PC-3 (cell line): ENCODE data around the gene TSC22D3. TPM values are rescaled to one million over a fixed set of nuclear protein-coding genes. Genes with fewer than 3 reads are reported as not detected.

Source experiments
- ATAC-seq: fragments of 200-7000 bp; cut with Tn5 transposase; 2 replicates; pipeline ENCODE4 v1.9.1; 2020; ENCODE audit warnings: mild to moderate bottlenecking, moderate library complexity
- BruUV-seq: library from RNA; stranded (reverse); fragments of 400-500 nt; replicated peaks from 2 replicates; lab custom pipeline; 2021; lab: Mats Ljungman, UMichigan
- CTCF ChIA-PET: fragments of 300-600 bp; sonication (Branson Sonifier 250); formaldehyde crosslinking; loops from one replicate; lab custom pipeline; 2022; ENCODE audit warnings: antibody characterized with exemption; lab: Charles Lee
- POLR2A ChIA-PET: fragments of 300-600 bp; sonication (Branson Sonifier 250); formaldehyde crosslinking; loops from one replicate; lab custom pipeline; 2022; ENCODE audit warnings: antibody characterized with exemption; ENCODE audit not compliant: unreplicated experiment; lab: Charles Lee
- DNase-seq: peaks from one replicate; pipeline ENCODE4 v3.0.0-alpha.2; 2015
- H2AFZ ChIP-seq: fragments of 300-600 bp; sonication (generic); 2 replicates; pipeline ENCODE4 v1.6.0; 2016; ENCODE audit warnings: antibody characterized with exemption, low read length
- H3F3A ChIP-seq: fragments of 300-600 bp; sonication (generic); one replicate; pipeline ENCODE4 v1.6.0; 2017; ENCODE audit warnings: antibody characterized with exemption, low read length, control low read depth, mild to moderate bottlenecking; ENCODE audit not compliant: unreplicated experiment
- H3K27ac ChIP-seq: fragments of 300-600 bp; sonication (generic); 2 replicates; pipeline ENCODE4 v1.5.1; 2016; ENCODE audit warnings: mild to moderate bottlenecking, low read length
- H3K27me3 ChIP-seq: fragments of 300-600 bp; sonication (generic); 2 replicates; pipeline ENCODE4 v1.6.1; 2016; ENCODE audit warnings: low read length, mixed read lengths
- H3K36me3 ChIP-seq: fragments of 300-600 bp; sonication (generic); 2 replicates; pipeline ENCODE4 v1.6.1; 2016; ENCODE audit warnings: low read depth, mixed run types, low read length, mixed read lengths
- H3K4me1 ChIP-seq: fragments of 300-600 bp; sonication (generic); 2 replicates; pipeline ENCODE4 v1.5.1; 2016; ENCODE audit warnings: low read length; ENCODE audit not compliant: insufficient read depth
- H3K4me2 ChIP-seq: fragments of 300-600 bp; sonication (generic); 2 replicates; pipeline ENCODE4 v1.6.0; 2016; ENCODE audit warnings: low read length
- H3K4me3 ChIP-seq: fragments of 300-600 bp; sonication (generic); 2 replicates; pipeline ENCODE4 v1.5.1; 2016; ENCODE audit warnings: mild to moderate bottlenecking, low read length, mixed read lengths
- H3K79me2 ChIP-seq: fragments of 300-600 bp; sonication (generic); 2 replicates; pipeline ENCODE4 v1.6.1; 2017; ENCODE audit warnings: low read length, mixed read lengths
- H3K9ac ChIP-seq: fragments of 300-600 bp; sonication (generic); 2 replicates; pipeline ENCODE4 v1.6.0; 2016; ENCODE audit warnings: mild to moderate bottlenecking, low read length
- H3K9me2 ChIP-seq: fragments of 300-600 bp; sonication (generic); replicated peaks from 2 replicates; pipeline ENCODE4 v1.6.1; 2016; ENCODE audit warnings: mixed run types, low read length, mixed read lengths
- H3K9me3 ChIP-seq: fragments of 300-600 bp; sonication (generic); 2 replicates; pipeline ENCODE4 v1.6.1; 2016; ENCODE audit warnings: low read length, mixed read lengths
- H4K20me1 ChIP-seq: fragments of 300-600 bp; sonication (generic); 2 replicates; pipeline ENCODE4 v1.6.1; 2016; ENCODE audit warnings: low read length, mixed read lengths
- CTCF ChIP-seq: fragments of 300-600 bp; sonication (generic); conservative IDR thresholded peaks from 2 replicates; pipeline ENCODE4 v1.5.1; 2017; ENCODE audit warnings: antibody characterized with exemption, low read depth, mild to moderate bottlenecking, low read length
- EZH2 ChIP-seq: fragments of 300-600 bp; sonication (generic); IDR thresholded peaks from one replicate; pipeline ENCODE4 v1.6.1; 2017; ENCODE audit warnings: antibody characterized with exemption, mild to moderate bottlenecking, low read length; ENCODE audit not compliant: unreplicated experiment
- EZH2phosphoT487 ChIP-seq: fragments of 300-600 bp; sonication (generic); IDR thresholded peaks from 2 replicates; pipeline ENCODE4 v1.6.1; 2018; ENCODE audit warnings: mild to moderate bottlenecking, antibody characterized with exemption, low read length, borderline replicate concordance
- intact Hi-C: fragments of 100-400 bp; cut with micrococcal nuclease; formaldehyde crosslinking; loops from 2 replicates; pipeline ENCODE4 v1.9.0; 2023
- total RNA-seq: library from RNA; depleted of rRNA; stranded (reverse); fragments of >200 nt; gene quantifications from 2 replicates; pipeline ENCODE4 v1.2.3, GENCODE V29; 2014

TSC22D3 gene
- total RNA-seq, 1 experiment from 2014 or later = 17.8 TPM

GRCh38 chrX:107715331-107716117 lies 60.1 kb downstream of the TSC22D3 start:
- H3K9me3 ChIP-seq = no peaks in the 10 kb centered on the region
- peaks cover 28% of the 10 kb centered on the region for H3K4me1 ChIP-seq
- DNase-seq = no peak
- H3K4me2 ChIP-seq = peak overlapping the region; percentile 97
- peak overlapping the region; percentile 23; the same call in 1 of the 2 replicates for H3K27ac ChIP-seq
- H3K9me2 ChIP-seq = no peaks in the 10 kb centered on the region
- H3K79me2 ChIP-seq = no peaks in the 10 kb centered on the region
- ChIA-PET POLR2A (no interaction called here), CTCF (interaction anchor here (0.9 to 1.5 kb wide), 3 partner anchors 43 to 61 kb away, joined by 3 to 16 read pairs (median 5); partner anchors contain the start of gene TSC22D3)
- H3K4me3 ChIP-seq = peak overlapping the region; percentile 92
- H3K36me3 ChIP-seq = no peaks in the 10 kb centered on the region
- H3F3A ChIP-seq = no peaks in the 10 kb centered on the region
- intact Hi-C loops = loop anchor here (5.0 kb wide), 1 partner anchor 357 kb away; no protein-coding TSS in a partner anchor
- BruUV-seq = no TSS peak
- H3K27me3 ChIP-seq = no peaks in the 10 kb centered on the region
- H3K9ac ChIP-seq = peak overlapping the region; percentile 80
- H2AFZ ChIP-seq = peak overlapping the region; percentile 78
- ATAC-seq = peak; percentile 3
- TF ChIP-seq EZH2 (no peak), EZH2phosphoT487 (no peak), CTCF (no peak)
- H4K20me1 ChIP-seq = no peaks in the 10 kb centered on the region

GRCh38 chrX:107714206-107714891 lies 61.2 kb downstream of the TSC22D3 start:
- POLR2A ChIA-PET = no interaction called here
- CTCF ChIA-PET = no interaction called here
- no peak overlapping the region for H3K4me2 ChIP-seq

More at GRCh38 chrX:107714206-107714891, 61.2 kb downstream of the TSC22D3 start:
- DNase-seq (no peak), ATAC-seq (no peak)
- Histone ChIP-seq H4K20me1 (no peaks in the 10 kb centered on the region), H2AFZ (no peak overlapping the region), H3K9me3 (no peaks in the 10 kb centered on the region), H3F3A (no peaks in the 10 kb centered on the region), H3K27me3 (no peaks in the 10 kb centered on the region), H3K4me1 (peaks cover 29% of the 10 kb centered on the region), H3K9ac (no peak overlapping the region), H3K27ac (no peak overlapping the region), H3K36me3 (no peaks in the 10 kb centered on the region), H3K79me2 (no peaks in the 10 kb centered on the region), H3K9me2 (no peaks in the 10 kb centered on the region), H3K4me3 (no peak overlapping the region)
- intact Hi-C loops = no loop called here
- BruUV-seq = no TSS peak
- TF ChIP-seq EZH2 = no peak
- TF ChIP-seq EZH2phosphoT487 = no peak
- peak; percentile 15; the same call in 1 of the 2 replicates for TF ChIP-seq CTCF
